Thyroid gland (tissue), 4 donors: ENCODE results near the gene HOXD8.

Source experiments
- POLR2A ChIP-seq, 2 donors: fragments of 450-650 bp; IDR thresholded peaks; one replicate each; pipeline ENCODE4 v1.6.1; 2017; ENCODE audit warnings: antibody characterized with exemption in 2 of 2, mild to moderate bottlenecking in 2 of 2, moderate library complexity in 1 of 2
- TF ChIP-seq, protein P1 (sequence below), 6 experiments: fragments of 200-600 bp in 3 of 6; fragments of 450-650 bp in 3 of 6; sonication (generic) in 3 of 6; IDR thresholded peaks; one replicate each; pipeline ENCODE4 v1.5.1; 2016 to 2019; ENCODE audit warnings: antibody characterized with exemption in 6 of 6, mild to moderate bottlenecking in 2 of 6, inconsistent platforms in 1 of 6, moderate library complexity in 1 of 6

DNA sequence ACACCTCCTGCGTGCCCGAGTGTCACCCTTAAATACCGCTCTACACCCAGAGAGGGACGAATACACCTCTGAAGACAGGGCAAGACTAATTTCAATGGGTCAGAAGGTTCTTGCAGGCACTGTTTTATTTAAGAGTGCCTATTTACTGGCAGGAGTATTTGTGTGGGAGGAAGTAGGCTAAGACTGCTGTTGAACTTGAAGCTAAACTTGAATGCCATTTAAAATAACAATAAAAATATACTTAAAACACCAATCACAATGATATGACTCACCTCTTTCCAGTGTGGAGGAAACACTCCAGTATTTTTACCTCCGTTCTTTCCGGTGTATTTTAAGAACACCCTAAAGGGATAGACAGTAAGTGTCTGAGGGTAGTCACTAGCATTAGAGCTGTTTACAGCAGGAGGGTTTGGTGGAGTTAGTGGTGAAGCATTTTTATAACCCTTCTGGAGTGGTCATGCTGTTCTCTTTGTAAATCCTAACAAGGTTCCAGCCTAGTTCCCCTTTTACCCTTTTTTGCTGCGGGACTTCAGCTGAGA is 49.3 kb downstream of the HOXD8 start:
- TF ChIP-seq, protein P1, sequence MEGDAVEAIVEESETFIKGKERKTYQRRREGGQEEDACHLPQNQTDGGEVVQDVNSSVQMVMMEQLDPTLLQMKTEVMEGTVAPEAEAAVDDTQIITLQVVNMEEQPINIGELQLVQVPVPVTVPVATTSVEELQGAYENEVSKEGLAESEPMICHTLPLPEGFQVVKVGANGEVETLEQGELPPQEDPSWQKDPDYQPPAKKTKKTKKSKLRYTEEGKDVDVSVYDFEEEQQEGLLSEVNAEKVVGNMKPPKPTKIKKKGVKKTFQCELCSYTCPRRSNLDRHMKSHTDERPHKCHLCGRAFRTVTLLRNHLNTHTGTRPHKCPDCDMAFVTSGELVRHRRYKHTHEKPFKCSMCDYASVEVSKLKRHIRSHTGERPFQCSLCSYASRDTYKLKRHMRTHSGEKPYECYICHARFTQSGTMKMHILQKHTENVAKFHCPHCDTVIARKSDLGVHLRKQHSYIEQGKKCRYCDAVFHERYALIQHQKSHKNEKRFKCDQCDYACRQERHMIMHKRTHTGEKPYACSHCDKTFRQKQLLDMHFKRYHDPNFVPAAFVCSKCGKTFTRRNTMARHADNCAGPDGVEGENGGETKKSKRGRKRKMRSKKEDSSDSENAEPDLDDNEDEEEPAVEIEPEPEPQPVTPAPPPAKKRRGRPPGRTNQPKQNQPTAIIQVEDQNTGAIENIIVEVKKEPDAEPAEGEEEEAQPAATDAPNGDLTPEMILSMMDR (IDR thresholded peaks at IDR 0.05): no peak
- no peak for TF ChIP-seq POLR2A (IDR thresholded peaks at IDR 0.05)
